Spleen (tissue), 11 donors: Measurements from ENCODE around the gene LRRC23. TPM values are rescaled to one million over a fixed set of nuclear protein-coding genes. Genes with fewer than 3 reads are reported as not detected.

Experiments used
- DNase-seq: peaks from one replicate; pipeline ENCODE4 v3.0.0-alpha.2; 2020
- H3K27ac ChIP-seq, 8 donors: fragments of 200-600 bp; sonication (generic) in 7 of 8; 1 replicate in 4 of 8; 2 replicates in 4 of 8; pipeline versions ENCODE4 v1.5.0 to v1.8.0; 2016 to 2021; ENCODE audit warnings: inconsistent platforms in 4 of 8, mild to moderate bottlenecking in 4 of 8, moderate library complexity in 1 of 8
- H3K27me3 ChIP-seq, 7 donors: fragments of 200-600 bp; sonication (generic) in 6 of 7; replicated peaks in 1 of 7; 1 replicate in 4 of 7; 2 replicates in 3 of 7; pipeline versions ENCODE4 v1.5.0 to v1.8.0; 2016 to 2021; ENCODE audit warnings: inconsistent platforms in 3 of 7, mild to moderate bottlenecking in 1 of 7
- H3K36me3 ChIP-seq, 6 donors: fragments of 200-600 bp; sonication (generic) in 5 of 6; 1 replicate in 4 of 6; 2 replicates in 2 of 6; pipeline versions ENCODE4 v1.5.0 to v1.8.0; 2016 to 2021; ENCODE audit warnings: inconsistent platforms in 2 of 6
- H3K4me1 ChIP-seq, 6 donors: fragments of 200-600 bp; sonication (generic) in 5 of 6; 1 replicate in 3 of 6; 2 replicates in 3 of 6; pipeline versions ENCODE4 v1.5.0 to v1.8.0; 2016 to 2021; ENCODE audit warnings: inconsistent platforms in 3 of 6
- H3K4me3 ChIP-seq, 8 donors: fragments of 200-600 bp; sonication (generic) in 7 of 8; 1 replicate in 4 of 8; 2 replicates in 4 of 8; pipeline versions ENCODE4 v1.5.0 to v1.8.0; 2016 to 2021; ENCODE audit warnings: inconsistent platforms in 4 of 8, mild to moderate bottlenecking in 4 of 8, moderate library complexity in 2 of 8
- H3K9me3 ChIP-seq, 8 donors: fragments of 200-600 bp; sonication (generic) in 7 of 8; 1 replicate in 4 of 8; 2 replicates in 4 of 8; pipeline versions ENCODE4 v1.5.0 to v1.8.0; 2016 to 2021; ENCODE audit warnings: inconsistent platforms in 4 of 8
- CTCF ChIP-seq, 11 experiments: fragments of 200-600 bp in 7 of 11; fragments of 450-650 bp in 4 of 11; sonication (generic) in 4 of 11; IDR thresholded peaks in 8 of 11; conservative IDR thresholded peaks in 3 of 11; 1 replicate in 7 of 11; 2 replicates in 4 of 11; pipeline versions ENCODE4 v1.4.0 to v1.8.0; 2016 to 2021; ENCODE audit warnings: antibody characterized with exemption in 11 of 11, inconsistent platforms in 4 of 11, mild to moderate bottlenecking in 1 of 11
- POLR2A ChIP-seq, 3 donors: fragments of 450-650 bp; IDR thresholded peaks; one replicate each; pipeline ENCODE4 v1.5.1; 2017; ENCODE audit warnings: antibody characterized with exemption in 3 of 3, mild to moderate bottlenecking in 1 of 3
- POLR2AphosphoS5 ChIP-seq, 3 donors: sonication (generic); formaldehyde crosslinking; IDR thresholded peaks; one replicate each; pipeline ENCODE4 v1.5.1; 2017; ENCODE audit warnings: antibody characterized with exemption in 3 of 3
- WGBS, 5 donors: extraction: QIAGEN DNeasy Blood & Tissue Kit in 3 of 5; methylation state at CpG; one replicate each; pipeline versions ENCODE4 v1.1.5 to v1.1.7; 2013 to 2018; 5-methylcytosine and 5-hydroxymethylcytosine counted together
- intact Hi-C: fragments of 100-400 bp; cut with DNase I; formaldehyde crosslinking; loops from one replicate; pipeline ENCODE4 v1.15.0; 2023; ENCODE audit warnings: low total_unique reads
- polyA plus RNA-seq, 3 donors: library from polyadenylated mRNA; stranded (reverse); fragments of 200-250 nt; gene quantifications; one replicate each; pipeline ENCODE4 v1.2.1, GENCODE V29; 2013
- total RNA-seq, 7 donors: library from RNA; depleted of rRNA in 3 of 7; stranded (reverse); fragments of >200 nt in 3 of 7; fragmentation: NEBNext Ultra II Directional in 4 of 7; extraction: Animal tissue kit (Norgen Biotek cat#: 25700) in 4 of 7; gene quantifications; one replicate each; pipeline versions ENCODE4 v1.1.0 to v1.2.1, GENCODE V29; 2016 to 2021
- donor health status: healthy with polysubstance abuse.
- donor health status: DM: no; HTN: no; CAD: no; lungs with moderate emphysema.
- donor health status: DM: no; HTN: no; CAD: no.
- donor health status: Bipolar disorder and iron deficiency.
- donor health status: healthy.
- donor health status: DM: no; HTN: no; CAD: no.
- donor health status: DM: yes; HTN: yes; CAD: no.

Gene LRRC23
- total and polyA plus RNA-seq, 10 donors = 3.1 to 10.1 (median 6.4) TPM

GRCh38 chr12:6914947-6915788 lies 10.5 kb downstream of the LRRC23 start:
- intact Hi-C loops = no loop called here
- Histone ChIP-seq H3K4me1 (peaks cover 4 to 34% (median 20%) of the 10 kb centered on the region in 6 donors), H3K36me3 (peaks cover 0 to 26% (median 0%) of the 10 kb centered on the region in 6 donors), H3K4me3 (peak overlapping the region; percentile 50 to 90 (median 60)), H3K27me3 (peaks cover 0 to 39% (median 0%) of the 10 kb centered on the region in 7 donors), H3K9me3 (no peaks in the 10 kb centered on the region), H3K27ac (peak overlapping the region; percentile 63 to 83 (median 78))
- WGBS, 5 donors = 20 to 25% (median 22%) methylated on average over 28 to 29 of the region's 29 CpGs
- TF ChIP-seq CTCF (IDR thresholded peaks at IDR 0.05 in 8 of 11, conservative IDR thresholded peaks at IDR 0.05 in 3 of 11) (no peak), POLR2AphosphoS5 (IDR thresholded peaks at IDR 0.05) (no peak), POLR2A (IDR thresholded peaks at IDR 0.05) (no peak)
- DNase-seq = peak; percentile 71

GRCh38 chr12:6915789-6916285 lies 11.2 kb downstream of the LRRC23 start:
- peak overlapping the region in 2 of 8 donors; percentile 83 for H3K27ac ChIP-seq
- peak; percentile 66 for DNase-seq
- 71 to 90% (median 83%) methylated on average over 8 to 14 of the region's 14 CpGs for WGBS, 5 donors
- H3K4me1 ChIP-seq = peaks cover 4 to 34% (median 20%) of the 10 kb centered on the region in 6 donors
- H3K4me3 ChIP-seq = peak overlapping the region in 2 of 8 donors; percentile 62 to 90
- H3K9me3 ChIP-seq = no peaks in the 10 kb centered on the region
- peaks cover 0 to 26% (median 0%) of the 10 kb centered on the region in 6 donors for H3K36me3 ChIP-seq
- intact Hi-C loops = no loop called here
- TF ChIP-seq POLR2AphosphoS5 (IDR thresholded peaks at IDR 0.05) (no peak), CTCF (IDR thresholded peaks at IDR 0.05 in 8 of 11, conservative IDR thresholded peaks at IDR 0.05 in 3 of 11) (no peak), POLR2A (IDR thresholded peaks at IDR 0.05) (no peak)
- peaks cover 0 to 39% (median 0%) of the 10 kb centered on the region in 7 donors for H3K27me3 ChIP-seq

GRCh38 chr12:6916426-6917200 lies 12.0 kb downstream of the LRRC23 start:
- intact Hi-C loops = no loop called here
- DNase-seq = peak; percentile 67
- H3K27me3 ChIP-seq = peaks cover 0 to 39% (median 0%) of the 10 kb centered on the region in 7 donors
- TF ChIP-seq CTCF (IDR thresholded peaks at IDR 0.05 in 8 of 11, conservative IDR thresholded peaks at IDR 0.05 in 3 of 11) (no peak), POLR2AphosphoS5 (IDR thresholded peaks at IDR 0.05) (no peak), POLR2A (IDR thresholded peaks at IDR 0.05) (no peak)
- 90 to 95% (median 93%) methylated on average over 11 of the region's 11 CpGs for WGBS, 5 donors
- H3K4me1 ChIP-seq = peaks cover 4 to 37% (median 20%) of the 10 kb centered on the region in 6 donors
- no peak overlapping the region for H3K27ac ChIP-seq
- no peak overlapping the region for H3K4me3 ChIP-seq
- no peaks in the 10 kb centered on the region for H3K9me3 ChIP-seq
- peaks cover 0 to 28% (median 3%) of the 10 kb centered on the region in 6 donors for H3K36me3 ChIP-seq
